Measurements from ENCODE around the gene TMEM115.

GRCh38 chr3:50370594-50370993 is 11.3 kb upstream of the TMEM115 start:
- TF ChIP-seq POLR2A (IDR thresholded peaks at IDR 0.05; ENCODE audit: low read depth, low read length), result no peak
- no peak for TF ChIP-seq POLR2AphosphoS5 (IDR thresholded peaks at IDR 0.05; ENCODE audit: low read depth, low read length)
- TF ChIP-seq TAF1 (IDR thresholded peaks at IDR 0.05; ENCODE audit: borderline replicate concordance, low read depth, low read length), result no peak
